Measurements from ENCODE around the gene SKI. TPM values are rescaled to one million over a fixed set of nuclear protein-coding genes. Genes with fewer than 3 reads are reported as not detected.

The SKI gene
- 10 to 100 TPM; 47.4 to 74.3 (median 60.5) TPM for polyA plus RNA-seq (ENCODE audit: insufficient read length in 10 of 10)
- long read RNA-seq, donor 1, full-length matches to known transcripts, result 3 of 32 reads
- long read RNA-seq, donor 1, partial matches to known transcripts, result 29 of 32 reads
- long read RNA-seq, donor 1, other reads (novel, unspliced or antisense), result 0 of 32 reads
- long read RNA-seq, donor 2, full-length matches to known transcripts, result 3 of 12 reads
- long read RNA-seq, donor 2, partial matches to known transcripts, result 9 of 12 reads
- long read RNA-seq, donor 2, other reads (novel, unspliced or antisense), result 0 of 12 reads
- long read RNA-seq, donor 3, result 0 reads
- long read RNA-seq, donor 4, full-length matches to known transcripts, result 2 of 11 reads
- long read RNA-seq, donor 4, partial matches to known transcripts, result 9 of 11 reads
- long read RNA-seq, donor 4, other reads (novel, unspliced or antisense), result 0 of 11 reads
- long read RNA-seq, donor 5, full-length matches to known transcripts, result 1 of 28 reads
- long read RNA-seq, donor 5, partial matches to known transcripts, result 27 of 28 reads
- long read RNA-seq, donor 5, other reads (novel, unspliced or antisense), result 0 of 28 reads
- long read RNA-seq, donor 6, full-length matches to known transcripts, result 1 of 13 reads
- long read RNA-seq, donor 6, partial matches to known transcripts, result 12 of 13 reads
- long read RNA-seq, donor 6, other reads (novel, unspliced or antisense), result 0 of 13 reads
- long read RNA-seq, donor 7, full-length matches to known transcripts, result 11 of 11 reads
- long read RNA-seq, donor 7, partial matches to known transcripts, result 0 of 11 reads
- long read RNA-seq, donor 7, other reads (novel, unspliced or antisense), result 0 of 11 reads
- long read RNA-seq, donor 8, full-length matches to known transcripts, result 1 of 1 reads
- long read RNA-seq, donor 8, partial matches to known transcripts, result 0 of 1 reads
- long read RNA-seq, donor 8, other reads (novel, unspliced or antisense), result 0 of 1 reads
- long read RNA-seq, donor 9, full-length matches to known transcripts, result 1 of 1 reads
- long read RNA-seq, donor 9, partial matches to known transcripts, result 0 of 1 reads
- long read RNA-seq, donor 9, other reads (novel, unspliced or antisense), result 0 of 1 reads

- no peak for DNase-seq
These were observed at the start of gene SKI for GRCh38 chr1:2228157-2228594. TSS of gene SKI (plus strand) at chr1:2228319. CDS start at chr1:2228767, 448 bp downstream.

DNA sequence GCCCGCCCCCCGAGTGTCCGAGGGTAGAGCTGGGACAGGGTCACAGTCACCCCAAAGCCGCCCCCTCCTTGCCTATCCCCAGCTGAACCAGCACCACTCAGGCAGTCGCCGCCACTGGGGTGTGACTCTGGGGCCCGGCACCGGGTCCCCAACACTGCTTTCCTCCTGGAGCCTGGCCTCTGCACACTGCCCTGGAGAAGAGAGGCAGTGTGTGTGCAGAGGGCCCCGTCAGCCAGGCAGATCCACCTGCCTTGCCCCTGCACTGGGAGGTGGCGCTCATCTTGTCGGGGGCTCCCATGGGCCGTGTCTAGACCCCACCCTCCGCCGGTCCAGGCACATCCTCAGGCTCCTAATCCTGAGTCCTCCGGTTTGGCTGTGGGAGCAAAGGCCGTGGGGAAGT lies 49.2 kb upstream of the SKI start:
- DNase-seq, result no peak

- no peak for DNase-seq
These were observed 48.7 kb upstream of the SKI start for GRCh38 chr1:2179283-2180013.

GRCh38 chr1:2180297-2181245 lies 47.5 kb upstream of the SKI start:
- DNase-seq, result no peak

DNA sequence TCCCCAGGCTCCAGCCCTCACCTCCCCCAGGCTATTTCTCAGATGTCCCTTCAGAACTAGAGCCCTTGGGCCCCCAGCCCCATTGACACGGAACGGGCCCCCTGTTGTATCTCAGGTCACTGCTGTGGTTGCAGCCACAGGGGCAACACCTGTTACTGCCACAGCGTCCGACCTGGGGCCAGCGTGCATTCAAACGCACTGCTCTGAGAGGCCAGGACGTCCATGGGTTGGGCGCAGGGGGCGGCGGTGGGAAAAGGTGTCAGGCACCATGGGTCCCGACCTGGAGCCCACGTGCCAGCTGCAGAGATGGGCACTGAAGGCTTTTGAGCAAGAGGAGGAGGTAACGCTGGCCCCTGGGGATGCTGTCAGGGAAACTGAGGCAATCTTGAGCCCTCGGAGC lies 46.8 kb upstream of the SKI start:
- no peak for DNase-seq

GRCh38 chr1:2181752-2182151 lies 46.4 kb upstream of the SKI start:
- no peak for DNase-seq

DNA sequence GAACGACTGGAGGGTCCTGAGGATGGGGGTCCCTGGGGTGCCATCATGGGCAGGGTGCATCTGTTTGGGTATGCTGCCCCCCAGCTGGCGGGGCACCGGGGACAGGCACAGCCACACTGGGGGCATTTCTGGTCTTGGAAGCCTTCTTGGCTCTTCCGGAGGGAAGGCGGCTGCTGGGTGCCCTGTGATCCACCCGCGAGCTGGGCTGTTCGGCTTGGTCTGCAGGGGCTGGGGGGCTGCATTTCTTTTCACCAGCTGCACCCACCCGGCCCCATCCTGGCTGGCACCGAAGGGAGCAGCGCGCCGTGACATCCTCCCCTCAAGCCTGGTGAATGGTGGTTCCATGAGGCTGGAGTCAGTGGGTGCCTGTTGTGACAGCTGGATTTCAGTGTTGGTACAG lies 45.7 kb upstream of the SKI start:
- no peak for DNase-seq

DNA sequence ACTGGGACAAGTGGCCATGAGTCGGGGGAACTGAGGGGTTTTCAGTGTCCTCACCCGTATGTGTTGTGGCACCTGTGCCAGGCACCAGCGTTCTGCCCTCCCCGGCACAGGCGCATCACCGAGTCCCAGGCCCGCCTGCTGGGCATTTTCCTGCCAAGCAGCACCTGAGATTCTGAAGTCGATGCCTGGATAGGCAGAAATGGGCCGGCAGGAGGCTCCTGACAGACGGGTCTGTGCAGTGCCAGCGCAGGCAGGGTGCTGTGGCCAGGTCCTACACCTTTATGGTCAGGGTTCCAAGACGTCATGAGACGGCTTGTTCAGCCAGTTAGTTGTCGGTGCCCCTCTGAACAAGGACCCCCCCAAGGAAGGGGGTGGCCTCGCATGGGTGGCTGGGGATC lies 44.2 kb upstream of the SKI start:
- no peak for DNase-seq

DNA sequence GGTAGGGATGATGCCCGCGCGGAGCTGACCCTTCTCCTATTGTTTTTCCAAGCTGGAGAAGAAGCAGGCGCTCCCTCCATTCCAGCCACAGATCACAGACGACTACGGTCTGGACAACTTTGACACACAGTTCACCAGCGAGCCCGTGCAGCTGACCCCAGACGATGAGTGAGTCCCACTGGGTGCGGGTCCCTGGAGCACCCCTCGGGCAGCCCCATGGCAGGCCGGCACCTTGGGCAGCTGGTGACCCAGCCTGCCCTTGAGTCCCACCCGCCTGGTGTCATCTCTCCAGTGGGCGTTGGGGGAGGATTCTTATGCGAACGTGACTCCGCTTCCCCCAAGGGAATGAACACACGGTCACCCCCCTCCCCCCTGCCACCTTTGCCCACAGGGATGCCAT lies 43.6 kb upstream of the SKI start:
- no peak for DNase-seq

DNA sequence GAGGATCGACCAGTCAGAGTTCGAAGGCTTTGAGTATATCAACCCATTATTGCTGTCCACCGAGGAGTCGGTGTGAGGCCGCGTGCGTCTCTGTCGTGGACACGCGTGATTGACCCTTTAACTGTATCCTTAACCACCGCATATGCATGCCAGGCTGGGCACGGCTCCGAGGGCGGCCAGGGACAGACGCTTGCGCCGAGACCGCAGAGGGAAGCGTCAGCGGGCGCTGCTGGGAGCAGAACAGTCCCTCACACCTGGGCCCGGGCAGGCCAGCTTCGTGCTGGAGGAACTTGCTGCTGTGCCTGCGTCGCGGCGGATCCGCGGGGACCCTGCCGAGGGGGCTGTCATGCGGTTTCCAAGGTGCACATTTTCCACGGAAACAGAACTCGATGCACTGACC lies 43.2 kb upstream of the SKI start:
- no peak for DNase-seq

DNA sequence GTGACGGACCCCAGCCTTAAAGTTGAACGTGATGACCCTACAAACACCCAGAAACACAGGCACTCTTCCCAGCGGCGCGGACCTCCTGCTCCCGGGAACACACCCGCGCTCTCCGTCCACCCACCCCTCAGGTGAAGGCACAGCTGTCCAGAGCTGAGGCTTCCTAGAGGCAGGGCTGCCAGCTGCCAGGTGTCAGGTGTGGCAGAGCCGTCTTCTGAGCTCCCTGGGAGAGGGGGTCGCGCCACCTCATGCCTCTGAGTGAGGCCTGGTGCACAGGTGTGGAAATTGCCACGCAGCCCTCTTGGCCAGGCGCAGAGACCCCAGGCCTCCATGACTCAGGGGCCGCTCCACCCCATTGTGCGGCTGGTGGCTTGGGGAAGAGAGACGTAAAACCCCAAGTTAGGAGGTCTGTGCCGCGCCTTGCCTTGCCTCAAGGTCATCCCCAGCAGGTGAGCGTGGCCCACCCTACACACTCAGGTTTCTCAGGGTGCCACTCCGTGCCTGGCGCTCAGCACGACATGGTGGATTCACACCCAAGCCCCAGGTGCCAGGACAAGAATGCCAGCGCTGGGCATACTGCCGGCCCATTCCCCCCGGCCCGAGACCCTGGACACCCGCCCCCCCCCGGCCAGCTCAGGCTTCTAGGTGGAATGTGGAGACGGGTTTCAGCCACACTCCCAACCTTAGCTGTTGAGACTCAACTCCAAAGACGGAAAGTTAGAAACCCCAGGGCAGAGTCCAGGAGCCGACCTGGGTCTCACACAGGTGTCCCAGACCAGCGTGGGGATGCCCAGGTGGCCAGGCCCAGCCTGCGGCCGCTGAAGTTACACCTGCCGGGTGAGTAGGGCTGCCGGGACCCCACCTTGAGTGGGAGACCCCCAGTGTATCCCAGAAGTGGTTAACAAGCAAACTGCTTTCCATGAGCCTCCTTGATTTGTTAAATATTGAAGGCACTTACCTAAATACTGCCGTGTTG lies 42.0 kb upstream of the SKI start:
- DNase-seq, result no peak

DNA sequence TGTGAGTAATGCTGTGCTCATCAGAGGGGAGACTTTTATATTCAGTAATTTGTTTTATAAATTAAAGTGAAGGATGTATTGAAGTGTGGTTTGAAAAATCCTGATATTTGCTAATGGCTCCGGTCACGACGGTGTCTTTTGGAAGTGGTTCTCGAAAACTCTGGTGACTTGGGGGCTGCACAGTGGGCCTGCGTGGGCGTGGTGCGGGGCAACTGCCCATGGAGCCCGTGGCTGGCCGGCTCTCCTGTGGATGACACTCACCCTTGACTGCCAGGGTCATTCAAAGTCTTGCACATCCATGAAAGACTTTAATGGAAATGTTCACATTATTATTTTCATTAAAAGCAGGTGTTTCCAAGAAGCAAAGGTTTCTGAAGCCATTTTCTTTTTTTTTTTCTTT lies 41.2 kb upstream of the SKI start:
- no peak for DNase-seq

GRCh38 chr1:2187619-2188018 lies 40.5 kb upstream of the SKI start:
- no peak for DNase-seq

DNA sequence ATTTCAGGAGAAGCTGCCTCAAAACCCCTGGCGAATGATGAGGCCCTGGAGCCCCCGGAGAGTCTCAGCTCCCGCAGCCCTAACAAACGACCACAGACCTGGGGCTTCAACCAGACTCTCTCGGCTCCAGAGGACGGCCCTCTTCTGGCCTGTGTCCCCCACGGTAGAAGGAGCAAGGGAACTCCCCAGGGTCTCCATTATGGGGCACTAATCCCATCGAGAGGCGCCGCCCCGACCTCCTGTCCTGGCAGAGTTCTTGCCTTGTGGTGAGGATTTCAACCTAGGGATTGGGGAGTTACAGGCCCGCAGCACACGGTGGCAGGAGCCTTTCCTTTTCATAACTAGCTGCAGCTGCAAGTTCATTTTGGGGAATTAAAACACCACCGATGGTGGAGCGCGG lies 39.8 kb upstream of the SKI start:
- DNase-seq, result no peak

GRCh38 chr1:2189459-2190425 lies 38.4 kb upstream of the SKI start:
- peak; percentile 95 to 97 (median 95) for DNase-seq

DNA sequence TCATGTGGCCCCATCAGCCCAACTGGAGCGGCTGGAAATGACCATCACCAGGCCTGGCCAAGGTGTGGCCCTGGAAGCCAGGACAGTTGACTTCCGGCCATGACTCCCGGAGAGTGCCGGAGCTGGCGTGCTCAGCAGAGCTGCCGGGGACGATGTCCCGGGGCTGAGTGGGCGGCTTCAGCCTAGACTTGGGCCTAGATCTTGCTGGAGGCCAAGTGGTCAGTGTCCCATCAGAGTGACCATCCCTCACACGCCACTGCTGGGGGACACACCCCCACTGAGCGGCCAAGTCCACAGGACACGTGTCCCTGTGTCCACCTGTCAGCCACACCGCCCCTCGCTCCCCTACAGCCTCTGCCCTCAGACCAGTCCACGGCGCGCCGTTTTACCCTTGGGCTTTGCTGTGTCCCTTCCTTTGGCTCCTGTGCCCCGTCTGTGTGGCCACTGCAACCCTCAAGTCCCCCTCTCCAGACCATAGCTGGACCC lies 37.6 kb upstream of the SKI start:
- peak in 1 of 3 donors; percentile 56 for DNase-seq
